Left lobe of liver (tissue), 2 donors: ENCODE measurements around the gene EXD3. TPM values are rescaled to one million over a fixed set of nuclear protein-coding genes. Genes with fewer than 3 reads are reported as not detected.
A peak's percentile ranks its signal among the peaks of the same experiment; 100 is the strongest.

Experiments
- ATAC-seq: fragments of 200-7000 bp; cut with Tn5 transposase; one replicate; pipeline ENCODE4 v1.9.1; 2020; ENCODE audit warnings: mild to moderate bottlenecking, moderate library complexity
- DNase-seq: peaks from one replicate; pipeline ENCODE4 v3.0.0-alpha.2; 2020; ENCODE audit warnings: low spot score
- total RNA-seq: library from RNA; stranded (reverse); gene quantifications from one replicate; pipeline ENCODE4 v1.2.1, GENCODE V29; 2021
- donor health status: DM: no; HTN: no; CAD: no; lungs with moderate emphysema.
- donor health status: DM: no; HTN: yes; CAD: no.

Gene EXD3
- total RNA-seq, 1 donor from 2014 or later = 19.3 TPM

DNA sequence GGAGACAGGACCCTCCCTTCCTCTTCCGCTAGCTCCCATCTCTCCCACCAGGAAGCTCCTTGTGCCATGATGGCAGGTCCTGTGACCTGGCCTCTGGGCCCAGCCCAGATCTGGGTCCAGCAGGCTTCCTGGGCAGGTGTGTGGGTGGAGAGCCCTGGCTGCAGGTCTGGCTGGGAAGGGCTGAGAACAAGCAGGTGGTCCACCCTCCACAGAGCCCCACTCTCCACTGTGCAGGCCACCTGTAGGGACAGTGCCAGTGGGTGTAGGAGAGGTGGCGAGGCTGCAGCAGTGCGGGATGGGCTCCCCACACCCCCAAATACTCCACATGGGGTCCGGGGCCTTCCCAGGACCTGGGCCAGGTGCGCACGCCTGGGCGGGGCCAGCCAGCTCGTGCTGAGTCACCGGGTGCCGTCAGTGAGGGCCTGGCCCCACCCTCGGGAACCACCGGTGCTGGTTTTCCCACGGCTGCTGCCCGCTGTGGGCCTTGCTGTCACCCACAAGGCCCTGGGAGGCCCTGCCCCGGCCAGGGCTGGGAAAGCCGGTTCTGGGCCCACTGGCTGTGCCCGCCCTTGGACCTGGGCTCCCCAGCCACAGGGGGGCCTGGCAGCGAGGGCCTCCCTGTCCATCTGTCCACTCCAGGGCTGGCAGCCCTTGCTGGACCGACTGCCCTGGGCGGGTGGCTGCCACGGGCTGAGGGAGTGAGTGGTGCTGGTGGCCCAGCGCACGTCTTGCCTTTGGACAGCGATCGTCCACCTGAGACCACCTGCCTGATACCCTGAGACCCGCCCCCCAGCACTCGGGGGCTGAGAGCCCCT is 111.6 kb downstream of the EXD3 start:
- no peak for ATAC-seq
- peak; percentile 45 for DNase-seq

DNA sequence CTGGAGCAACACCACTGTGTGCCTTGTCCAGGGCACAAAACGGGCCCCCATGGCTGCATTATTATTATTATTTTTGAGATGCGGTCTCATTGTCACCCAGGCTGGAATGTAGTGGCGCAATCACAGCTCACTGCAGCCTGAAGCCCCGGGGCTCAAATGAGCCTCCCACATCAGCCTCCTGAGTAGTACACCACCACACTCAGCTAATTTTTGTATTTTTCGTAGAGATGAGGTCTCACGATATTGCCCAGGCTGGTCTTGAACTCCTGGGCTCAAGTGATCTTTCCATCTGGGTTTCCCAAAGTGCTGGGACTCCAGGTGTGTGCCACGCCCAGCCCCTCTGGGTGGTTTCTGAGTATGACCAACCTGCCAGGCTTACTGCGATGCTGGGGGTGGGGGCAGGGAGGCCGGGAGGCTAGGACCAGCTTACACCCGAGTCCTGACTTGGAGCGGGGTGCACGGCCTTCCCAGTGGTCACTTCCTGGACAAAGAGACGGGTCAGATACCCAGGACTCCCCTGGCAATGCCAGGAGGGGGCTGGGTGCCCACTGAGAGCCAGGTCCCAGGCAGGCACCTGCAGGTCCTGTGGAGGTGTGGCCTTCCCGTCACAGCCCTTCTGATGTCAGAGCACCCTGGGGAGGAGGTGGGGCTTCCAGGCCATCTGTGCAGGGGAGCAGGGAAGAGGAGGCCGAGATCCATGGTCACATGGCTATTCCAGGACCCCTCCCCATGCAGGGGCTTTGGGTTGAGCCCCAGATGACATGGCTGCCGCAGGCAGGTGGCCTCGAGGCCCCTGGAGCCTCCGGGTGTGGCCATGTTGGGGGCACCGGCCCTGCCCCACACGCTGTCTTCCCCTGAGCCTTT is 112.5 kb downstream of the EXD3 start:
- DNase-seq (peak; percentile 44), ATAC-seq (no peak)

DNA sequence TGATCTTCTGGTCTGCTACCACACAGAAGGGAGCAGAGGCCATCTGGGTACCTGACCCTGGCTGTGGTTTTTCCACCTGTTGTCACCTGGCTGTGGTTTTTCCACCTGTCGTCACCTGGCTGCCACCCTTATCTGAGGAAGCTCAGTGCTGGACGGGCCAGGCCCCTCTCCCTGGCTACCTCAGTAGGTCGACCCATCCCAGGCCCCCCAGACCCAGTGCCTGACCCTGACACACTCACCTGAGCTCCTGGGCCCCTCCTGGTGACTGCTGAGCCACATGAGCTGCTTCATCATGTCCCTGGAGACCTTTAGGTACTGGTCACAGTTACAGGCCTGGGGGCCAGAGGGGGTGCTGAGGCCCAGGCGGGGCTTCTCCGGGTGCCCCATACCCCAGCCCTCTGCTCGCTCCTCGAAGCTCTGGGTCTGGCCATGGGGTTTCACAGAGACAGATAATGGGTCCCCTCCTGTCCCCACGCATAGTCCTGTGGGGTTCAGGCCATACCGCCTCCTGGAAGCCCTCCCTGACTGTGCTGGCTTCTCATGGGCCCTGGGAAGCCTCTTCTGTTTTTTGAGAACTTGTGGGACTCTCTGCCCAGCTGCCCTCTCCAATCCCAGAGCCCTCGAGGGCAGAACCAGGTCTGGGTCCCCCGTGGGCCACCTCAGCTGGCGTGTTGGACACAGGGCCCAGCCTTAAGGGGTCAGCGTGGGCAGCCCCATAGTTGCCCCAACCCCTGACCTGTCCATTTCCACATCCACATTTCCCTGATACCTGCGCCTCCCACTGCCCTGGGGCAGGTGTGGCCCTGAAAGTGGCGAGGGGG is 113.4 kb downstream of the EXD3 start:
- ATAC-seq = no peak
- DNase-seq = no peak

DNA sequence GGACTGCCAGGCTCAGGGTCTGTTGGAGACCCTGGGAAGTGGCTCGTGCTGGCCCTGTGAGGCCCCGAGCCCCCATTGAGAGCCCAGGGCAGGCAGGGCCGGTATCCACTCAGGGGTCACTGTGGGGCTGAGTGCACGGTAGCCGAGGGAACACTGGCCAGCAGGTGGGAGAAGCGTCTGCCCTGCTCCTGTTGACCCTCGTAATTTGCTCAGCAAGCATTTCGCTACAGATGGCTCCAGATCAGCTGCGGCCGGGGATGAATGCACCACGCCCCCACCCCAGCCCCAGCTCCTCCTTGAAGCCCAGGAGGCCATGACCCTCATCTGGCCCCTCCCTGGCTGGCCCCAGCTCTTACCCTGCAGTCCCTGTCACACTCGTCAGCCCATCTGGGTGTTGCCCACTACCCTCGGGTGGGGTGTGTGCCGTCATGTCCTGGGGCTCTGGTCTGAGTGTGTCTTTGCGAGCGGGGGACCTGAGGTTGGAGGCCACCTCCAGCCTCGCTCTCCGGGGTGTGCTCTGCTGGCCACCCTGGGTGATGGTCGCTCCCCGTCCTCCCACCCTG is 114.8 kb downstream of the EXD3 start:
- DNase-seq (no peak), ATAC-seq (no peak)

DNA sequence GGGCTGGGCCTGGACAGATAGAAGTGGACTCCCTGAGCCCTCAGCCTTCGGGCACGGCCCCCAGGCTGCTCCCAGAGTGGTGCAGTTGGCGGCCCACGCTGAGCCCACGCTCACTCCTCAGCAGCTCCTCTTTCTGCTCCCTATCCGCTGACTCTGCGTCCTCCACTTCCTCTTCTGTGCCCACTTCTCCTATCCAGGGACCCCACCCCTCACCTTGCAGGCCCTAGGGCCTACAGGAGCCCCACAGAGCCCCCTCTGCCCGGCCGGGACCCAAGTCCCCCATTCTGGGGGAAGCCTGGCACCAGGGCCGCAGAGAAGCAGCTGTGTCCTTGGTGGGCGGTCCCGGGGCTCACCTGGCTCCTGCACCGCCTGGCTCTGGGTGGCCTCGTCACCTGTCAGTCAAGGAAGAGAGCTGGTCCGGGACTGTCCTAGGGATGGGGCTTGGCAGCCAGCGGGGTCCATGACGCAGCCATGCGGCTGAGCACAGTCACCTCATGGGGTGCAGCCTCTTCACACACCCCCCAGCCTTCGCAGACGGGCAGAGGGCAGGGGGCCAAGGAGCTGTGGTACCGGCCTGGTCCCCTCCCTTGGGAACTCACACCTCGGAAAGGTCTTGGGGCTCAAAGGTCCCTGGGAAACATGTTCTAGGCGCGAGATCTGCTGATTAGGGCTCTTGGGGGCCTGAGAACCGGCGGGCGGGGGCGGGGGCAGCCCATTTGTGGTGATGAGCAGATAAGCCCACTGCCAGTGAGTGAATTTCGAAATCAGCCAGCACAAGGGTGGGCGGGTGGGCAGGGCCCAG is 115.5 kb downstream of the EXD3 start:
- DNase-seq (peak; percentile 45), ATAC-seq (no peak)

DNA sequence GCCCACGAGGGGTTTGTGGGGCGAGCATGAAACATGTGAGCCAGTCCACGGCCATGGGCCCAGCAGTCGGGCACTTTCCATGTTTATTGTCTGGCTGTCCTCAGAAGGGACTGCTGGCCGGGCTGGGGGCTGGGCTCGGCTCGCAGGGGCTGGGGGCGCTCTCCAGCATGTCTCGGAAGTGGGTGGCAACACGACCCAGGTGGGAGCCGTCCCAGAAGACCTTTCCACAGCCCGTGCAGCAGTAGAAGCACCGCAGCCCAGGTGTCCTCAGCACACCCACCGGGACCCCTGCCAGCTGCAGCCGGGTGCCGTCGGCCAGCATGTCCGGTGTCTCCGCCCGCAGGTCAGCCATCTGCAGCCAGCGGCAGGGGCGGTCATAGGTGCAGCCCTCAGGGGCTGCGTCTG is 116.1 kb downstream of the EXD3 start:
- peak; percentile 5 for ATAC-seq
- peak; percentile 48 for DNase-seq

DNA sequence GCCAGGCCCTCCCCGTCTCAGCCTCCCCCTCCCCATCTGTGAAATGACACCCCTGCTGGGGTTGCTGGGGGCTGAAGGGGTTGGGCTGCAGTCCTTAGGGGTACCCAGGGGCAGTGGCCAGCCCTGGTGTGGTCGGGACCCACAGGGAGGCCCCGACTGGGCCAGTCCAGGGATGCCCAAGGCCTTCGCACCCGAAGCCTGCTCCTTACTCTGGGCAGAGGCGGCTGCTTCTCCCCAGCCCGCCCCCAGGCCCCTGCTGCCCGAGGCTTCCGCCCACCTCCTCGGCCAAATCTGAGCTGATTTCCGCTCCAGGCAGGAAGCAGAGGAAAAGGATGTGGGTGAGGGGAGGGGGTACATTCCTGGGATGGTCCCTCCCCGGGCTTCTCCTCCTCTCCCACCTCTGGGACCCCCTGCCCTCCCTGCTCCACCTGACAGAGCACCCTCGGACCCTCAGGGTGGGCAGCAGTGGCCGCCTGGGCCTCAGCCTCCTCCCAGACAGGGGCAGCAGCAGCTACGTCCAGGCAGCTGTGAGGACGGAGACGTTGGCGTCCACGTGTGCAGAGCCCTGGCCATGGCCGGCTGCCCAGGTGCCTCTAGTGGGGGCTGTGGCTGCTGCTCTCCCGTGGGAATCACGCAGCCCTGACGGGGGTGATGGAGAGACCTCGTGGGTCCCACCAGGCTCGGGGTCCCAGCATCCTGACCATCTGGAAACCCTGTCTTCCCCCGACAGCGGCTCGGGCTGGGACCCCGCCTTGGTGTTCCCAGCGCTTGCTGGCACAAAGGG is 116.7 kb downstream of the EXD3 start:
- ATAC-seq (peak; percentile 7), DNase-seq (peak; percentile 49)

DNA sequence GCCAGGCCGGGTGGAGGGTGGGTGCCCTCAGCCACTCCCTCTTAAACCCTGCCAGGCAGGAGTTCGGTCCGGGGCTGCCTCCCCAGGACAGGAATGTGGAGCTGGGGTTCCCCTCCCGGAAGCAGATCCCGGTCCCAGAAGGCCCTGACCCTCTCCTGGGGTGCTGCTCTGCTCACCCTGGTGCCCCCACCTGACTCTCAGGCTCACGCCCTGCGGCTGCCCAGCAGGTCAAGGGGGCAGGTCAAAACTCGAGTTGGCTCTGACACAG is 117.2 kb downstream of the EXD3 start:
- ATAC-seq (no peak), DNase-seq (peak; percentile 51)

DNA sequence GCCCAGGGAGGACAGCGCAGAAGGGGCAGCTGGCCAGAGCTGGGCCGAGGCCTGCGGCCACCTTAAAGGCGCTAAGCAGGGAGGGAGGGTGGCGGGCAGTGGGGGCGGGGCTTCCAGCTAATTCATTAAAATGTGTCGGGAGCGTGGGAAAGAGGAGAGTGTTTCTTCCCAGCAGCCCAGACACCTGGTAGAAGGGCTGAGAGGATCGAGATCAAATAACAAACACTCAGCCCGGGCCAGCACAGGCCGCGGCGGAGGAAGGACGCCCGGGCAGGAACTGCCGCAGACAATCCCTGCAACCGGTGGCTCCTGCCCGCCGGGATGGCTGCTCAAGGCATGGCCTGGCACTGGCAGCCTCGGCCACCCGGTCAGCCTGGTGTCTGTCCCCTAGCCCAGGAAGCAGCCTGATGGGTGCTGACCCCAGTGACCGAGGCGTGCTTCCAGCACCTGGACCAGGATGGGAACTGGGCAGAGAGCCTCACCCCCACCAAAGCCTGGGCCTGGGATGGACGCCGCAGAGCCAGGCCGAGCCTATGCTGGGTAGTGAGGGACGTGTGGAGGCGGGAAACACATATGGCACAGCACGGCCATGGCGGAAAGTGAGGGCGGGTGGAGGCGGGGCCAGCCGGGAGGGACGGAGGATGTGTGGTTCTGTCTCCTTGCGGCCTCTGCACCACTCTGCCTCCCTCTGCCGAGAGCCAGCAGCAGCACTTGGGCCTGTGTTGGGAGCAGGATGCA is 117.7 kb downstream of the EXD3 start:
- DNase-seq = peak; percentile 48
- ATAC-seq = peak; percentile 31

DNA sequence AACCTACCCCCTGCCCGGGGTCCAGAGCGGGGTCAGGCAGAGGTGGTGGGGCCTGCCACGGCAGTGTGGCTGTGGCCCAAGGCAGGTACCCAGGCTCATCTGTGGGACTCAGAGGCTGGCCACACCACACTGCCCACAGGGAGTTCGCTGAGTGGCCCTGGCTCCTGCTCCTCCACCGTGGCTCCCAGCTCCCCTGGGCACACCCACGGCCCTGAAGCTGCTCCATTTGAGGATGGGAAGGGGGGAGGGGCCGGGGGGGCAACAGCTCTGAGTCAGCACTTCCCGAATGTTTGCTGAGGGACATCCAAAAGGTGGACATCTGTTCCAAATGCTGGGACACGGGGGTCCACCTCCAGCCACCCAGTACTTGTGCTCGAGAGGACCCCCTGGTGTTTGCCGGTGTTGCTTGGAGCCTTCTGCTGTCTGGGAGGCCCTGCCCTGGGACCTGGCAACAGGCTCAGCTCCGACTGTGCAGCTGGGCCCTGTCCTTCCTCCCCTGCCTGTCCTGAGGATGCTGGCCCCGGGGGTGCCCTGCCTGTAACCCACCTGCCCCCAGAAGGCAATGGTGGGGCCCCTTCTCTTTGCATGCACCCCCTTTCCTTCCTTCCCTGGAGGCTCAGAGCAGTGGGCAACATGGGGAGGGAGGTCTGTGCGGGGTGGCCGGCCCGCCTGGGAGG is 118.4 kb downstream of the EXD3 start:
- no peak for ATAC-seq
- DNase-seq = peak; percentile 44

DNA sequence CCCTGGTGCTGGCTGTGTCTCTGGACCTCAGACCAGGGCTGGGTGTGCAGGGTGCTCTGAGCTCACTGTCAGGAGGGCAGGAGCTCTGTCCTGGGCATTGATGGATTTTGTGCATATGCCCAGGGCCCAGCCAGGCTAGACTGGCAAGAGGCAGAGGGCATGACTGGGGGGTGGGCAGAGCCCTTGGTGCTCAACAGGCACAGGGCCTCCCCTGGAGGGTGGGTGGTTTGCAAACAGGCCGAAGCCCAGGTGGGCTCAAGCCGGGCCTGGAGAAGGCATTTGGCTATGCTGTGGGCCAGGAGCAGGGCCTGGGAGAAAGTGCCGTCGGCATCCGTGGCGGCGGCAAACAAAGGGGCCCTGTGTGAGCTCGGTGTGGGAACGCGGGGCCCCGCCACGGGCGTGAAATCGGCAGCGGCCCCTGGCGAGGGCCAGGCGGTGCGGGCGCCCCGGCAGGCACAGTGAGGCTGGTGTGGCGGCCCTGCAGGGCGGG is 119.0 kb downstream of the EXD3 start:
- no peak for DNase-seq
- no peak for ATAC-seq

DNA sequence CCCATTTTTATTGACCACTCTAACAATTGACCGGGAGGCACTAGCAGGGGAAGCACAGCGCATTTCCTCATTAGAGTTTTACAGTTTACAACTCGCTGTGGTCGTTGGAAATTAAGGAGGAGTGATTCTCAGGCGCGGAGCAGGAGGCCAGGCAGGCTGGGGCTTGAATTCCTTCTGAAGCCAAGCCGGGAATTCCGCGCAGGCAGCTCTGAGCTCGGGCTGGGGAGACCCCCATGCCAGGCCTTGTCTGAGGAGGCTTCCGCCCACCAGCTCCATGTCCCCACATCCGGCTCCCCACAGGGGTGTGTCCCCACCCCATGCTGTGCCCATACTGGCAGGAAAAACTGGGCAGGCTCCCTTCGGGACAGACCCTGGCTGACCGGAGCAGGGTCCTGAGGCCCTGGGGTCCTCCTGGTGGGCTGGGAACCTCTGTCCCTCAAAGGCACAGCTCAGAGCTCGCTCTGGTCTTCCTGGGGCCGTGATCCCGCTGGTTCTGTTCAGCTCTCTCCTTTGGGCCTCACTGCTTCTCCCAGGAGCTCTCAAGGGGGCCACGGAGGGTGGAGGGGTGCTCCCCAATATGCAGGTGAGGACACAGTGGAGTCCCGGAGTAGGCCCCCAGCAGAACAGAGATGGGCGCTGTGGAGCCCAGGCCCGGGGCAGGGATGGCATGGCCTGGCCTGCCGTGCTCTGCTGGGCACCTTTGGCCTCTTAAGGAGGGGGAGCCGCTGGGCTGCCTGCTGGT is 119.6 kb downstream of the EXD3 start:
- no peak for ATAC-seq

DNA sequence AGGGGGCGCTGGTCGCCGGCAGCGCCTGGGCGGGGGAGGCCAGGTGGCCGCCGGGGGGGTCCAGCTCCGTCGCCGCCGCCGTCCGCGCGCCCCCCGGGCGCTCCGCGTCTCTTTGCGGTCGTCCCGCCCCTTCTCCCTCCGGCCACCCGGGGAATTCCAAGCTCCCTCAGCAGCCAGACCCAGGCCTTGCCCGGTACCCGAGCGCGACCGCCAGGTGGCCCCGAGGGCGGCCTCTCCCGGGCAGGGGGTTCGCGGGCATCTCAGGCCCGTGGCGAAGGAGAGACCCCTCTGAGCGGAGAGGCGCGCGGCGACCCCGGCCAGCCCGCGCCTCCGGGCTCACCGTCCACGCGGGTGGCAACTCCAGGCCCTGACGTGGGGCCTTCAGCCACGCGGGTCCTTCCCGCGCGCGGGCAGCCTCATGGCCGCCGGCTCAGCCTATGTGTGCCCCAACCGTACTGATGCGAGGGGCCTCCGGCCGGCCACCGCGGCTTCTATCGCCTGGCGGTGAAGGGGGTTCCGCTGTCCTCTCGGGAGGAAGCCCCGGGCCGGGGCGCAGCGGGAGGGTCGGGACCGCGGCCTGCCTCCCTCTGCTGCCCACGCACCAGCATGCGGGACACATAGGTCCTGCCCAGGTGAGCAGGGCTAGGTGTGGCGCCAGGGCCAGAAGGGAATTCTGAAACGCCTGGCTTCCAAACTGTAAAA is 120.4 kb downstream of the EXD3 start:
- no peak for ATAC-seq
- no peak for DNase-seq

More for the DNA sequence above, 119.6 kb downstream of the EXD3 start:
- DNase-seq = no peak

DNA sequence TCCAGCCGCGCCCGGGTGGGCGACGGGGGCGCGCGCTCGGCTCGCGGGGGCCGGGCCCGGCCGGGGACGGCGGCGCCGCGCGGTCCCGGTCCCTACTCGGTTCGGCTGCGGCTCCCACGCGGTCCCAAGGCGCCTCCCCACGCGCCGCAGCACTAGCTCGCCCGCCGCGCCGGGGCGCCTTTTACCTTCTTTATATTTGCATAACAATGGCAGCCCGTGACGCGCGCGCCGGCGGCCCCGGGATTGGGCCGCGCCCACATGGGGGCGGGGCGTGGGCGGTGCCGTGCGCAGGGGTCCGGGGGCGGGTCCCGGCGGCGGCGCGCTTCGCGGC is 120.9 kb downstream of the EXD3 start, which contains the start of gene NRARP:
Gene NRARP (minus strand): TSS at position 154 of the 331 bp plus-strand sequence. CDS start 343 bp downstream, outside the sequence.
- peak; percentile 57 for ATAC-seq
- peak; percentile 75 for DNase-seq

DNA sequence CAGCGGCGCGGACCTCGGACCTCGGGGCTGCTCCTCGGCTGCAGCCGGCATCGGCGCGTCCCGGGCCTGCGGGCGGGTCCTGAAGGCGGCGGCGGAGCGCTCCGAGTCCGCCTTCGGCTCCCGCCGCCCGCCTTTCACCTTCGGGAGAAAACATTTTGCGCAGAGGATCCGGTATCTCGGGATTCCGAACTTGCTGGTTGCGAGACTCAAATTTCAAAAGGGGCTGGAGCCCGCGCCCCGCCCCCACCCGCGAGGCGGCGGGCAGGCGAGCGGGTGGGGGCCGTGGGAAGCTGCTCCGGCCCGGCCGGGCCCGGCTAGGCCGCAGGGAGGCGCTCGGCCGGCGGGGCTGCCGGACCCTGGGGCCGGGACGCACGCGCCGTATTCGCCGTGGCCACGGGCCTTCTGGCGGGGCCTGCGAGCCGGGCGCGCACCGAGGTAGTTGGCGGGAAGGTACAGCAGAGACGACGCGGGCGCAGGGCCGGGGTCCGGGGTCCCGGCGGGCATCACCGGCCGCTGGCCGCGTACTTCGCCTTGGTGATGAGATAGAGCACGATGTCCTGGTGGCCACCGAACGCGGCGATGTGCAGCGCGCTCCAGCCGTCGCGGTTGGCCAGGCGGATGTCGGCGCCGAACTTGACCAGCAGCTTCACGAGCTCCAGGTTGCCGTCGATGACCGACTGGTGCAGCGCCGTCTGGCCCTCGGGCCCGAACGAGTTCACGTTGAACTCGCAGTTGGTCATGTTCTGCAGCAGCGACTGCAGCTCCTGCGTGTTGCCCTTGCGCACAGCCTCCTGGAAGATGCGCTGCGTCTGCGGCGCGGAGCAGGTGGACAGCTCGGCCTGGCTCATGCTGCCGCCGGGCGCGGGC is 121.6 kb downstream of the EXD3 start:
- DNase-seq = no peak
- ATAC-seq = peak; percentile 24
